ENCODE results near the gene HDAC4.

DNA sequence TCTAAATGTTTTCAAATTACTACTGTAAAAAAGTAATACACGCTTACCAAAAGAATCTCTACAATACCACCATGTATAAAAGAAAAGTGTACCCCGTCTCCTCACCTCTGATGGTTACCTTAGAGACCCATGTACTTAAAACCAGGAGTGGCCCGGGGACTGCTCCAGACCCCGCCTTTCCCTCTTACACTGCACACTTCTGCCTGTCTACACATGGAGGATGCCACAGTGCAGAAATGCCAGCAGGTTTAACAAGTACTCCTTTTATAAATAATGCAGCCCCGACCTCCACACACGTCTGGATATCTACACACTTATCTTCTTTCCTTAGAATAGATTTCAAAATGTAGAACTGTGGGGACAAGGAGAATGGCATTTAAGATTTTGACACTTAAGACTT is 5.3 kb downstream of the HDAC4 start:
- TF ChIP-seq, protein P1, sequence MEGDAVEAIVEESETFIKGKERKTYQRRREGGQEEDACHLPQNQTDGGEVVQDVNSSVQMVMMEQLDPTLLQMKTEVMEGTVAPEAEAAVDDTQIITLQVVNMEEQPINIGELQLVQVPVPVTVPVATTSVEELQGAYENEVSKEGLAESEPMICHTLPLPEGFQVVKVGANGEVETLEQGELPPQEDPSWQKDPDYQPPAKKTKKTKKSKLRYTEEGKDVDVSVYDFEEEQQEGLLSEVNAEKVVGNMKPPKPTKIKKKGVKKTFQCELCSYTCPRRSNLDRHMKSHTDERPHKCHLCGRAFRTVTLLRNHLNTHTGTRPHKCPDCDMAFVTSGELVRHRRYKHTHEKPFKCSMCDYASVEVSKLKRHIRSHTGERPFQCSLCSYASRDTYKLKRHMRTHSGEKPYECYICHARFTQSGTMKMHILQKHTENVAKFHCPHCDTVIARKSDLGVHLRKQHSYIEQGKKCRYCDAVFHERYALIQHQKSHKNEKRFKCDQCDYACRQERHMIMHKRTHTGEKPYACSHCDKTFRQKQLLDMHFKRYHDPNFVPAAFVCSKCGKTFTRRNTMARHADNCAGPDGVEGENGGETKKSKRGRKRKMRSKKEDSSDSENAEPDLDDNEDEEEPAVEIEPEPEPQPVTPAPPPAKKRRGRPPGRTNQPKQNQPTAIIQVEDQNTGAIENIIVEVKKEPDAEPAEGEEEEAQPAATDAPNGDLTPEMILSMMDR (IDR thresholded peaks at IDR 0.05): no peak
- TF ChIP-seq POLR2A (IDR thresholded peaks at IDR 0.05): no peak
- TF ChIP-seq POLR2AphosphoS5 (IDR thresholded peaks at IDR 0.05; ENCODE audit: insufficient read depth in 1 of 2, low read depth in 1 of 2): no peak
